CD4-positive, alpha-beta T cell (primary cell): Measurements from ENCODE around the gene TMEM237. TPM values are rescaled to one million over a fixed set of nuclear protein-coding genes. Genes with fewer than 3 reads are reported as not detected.

Experiments used
- ATAC-seq: fragments of 200-7000 bp; cut with Tn5 transposase; one replicate; pipeline ENCODE4 v1.10.0; 2022; ENCODE audit warnings: mild to moderate bottlenecking; ENCODE audit not compliant: poor library complexity
- CTCF ChIA-PET: fragments of 350-600 bp; sonication (Branson Sonifier 250); formaldehyde crosslinking; loops from one replicate; lab custom pipeline; 2021; ENCODE audit warnings: antibody characterized with exemption, inconsistent platforms; lab: Charles Lee
- POLR2A ChIA-PET: fragments of 350-600 bp; sonication (Branson Sonifier 250); formaldehyde crosslinking; loops from one replicate; lab custom pipeline; 2021; ENCODE audit warnings: antibody characterized with exemption, inconsistent platforms; lab: Charles Lee
- DNase-seq, 14 experiments: peaks; one replicate each; pipeline ENCODE4 v3.0.0-alpha.2; 2013 to 2020; ENCODE audit warnings: mixed read lengths in 2 of 14
- H3K27ac ChIP-seq, 2 donors: one replicate each; pipeline versions ENCODE4 v1.5.1 to v1.7.0; 2013; ENCODE audit warnings: low read length in 2 of 2, low read depth in 1 of 2, mild to moderate bottlenecking in 1 of 2
- H3K27me3 ChIP-seq, 2 experiments: 1 replicate in 1 of 2; 2 replicates in 1 of 2; pipeline versions ENCODE4 v1.6.1 to v1.7.0; 2013; ENCODE audit warnings: low read length in 2 of 2, control low read depth in 1 of 2, mild to moderate bottlenecking in 1 of 2, moderate library complexity in 1 of 2; ENCODE audit not compliant: insufficient read depth in 2 of 2, control insufficient read depth in 1 of 2
- H3K36me3 ChIP-seq: one replicate; pipeline ENCODE4 v1.6.1; 2013; ENCODE audit warnings: low read length, control low read depth; ENCODE audit not compliant: insufficient read depth
- H3K4me1 ChIP-seq: one replicate; pipeline ENCODE4 v1.6.1; 2013; ENCODE audit warnings: low read length, control low read depth; ENCODE audit not compliant: insufficient read depth
- H3K4me3 ChIP-seq: one replicate; pipeline ENCODE4 v1.5.1; 2013; ENCODE audit warnings: mild to moderate bottlenecking, low read length, moderate library complexity
- H3K9me3 ChIP-seq, 2 experiments: 1 replicate in 1 of 2; 2 replicates in 1 of 2; pipeline versions ENCODE4 v1.6.1 to v1.7.0; 2013; ENCODE audit warnings: low read length in 2 of 2, mild to moderate bottlenecking in 2 of 2, control low read depth in 1 of 2, moderate library complexity in 1 of 2; ENCODE audit not compliant: control insufficient read depth in 1 of 2, insufficient read depth in 1 of 2
- H3K27ac Mint-ChIP-seq: one replicate; pipeline ENCODE4 v1.8.0; 2020; ENCODE audit warnings: mixed read lengths
- H3K27me3 Mint-ChIP-seq: one replicate; pipeline ENCODE4 v1.8.0; 2021; ENCODE audit warnings: mixed read lengths
- H3K36me3 Mint-ChIP-seq: one replicate; pipeline ENCODE4 v1.8.0; 2021; ENCODE audit warnings: low read depth, mixed read lengths
- H3K4me1 Mint-ChIP-seq: one replicate; pipeline ENCODE4 v1.8.0; 2021; ENCODE audit warnings: low read depth, mixed read lengths
- H3K4me3 Mint-ChIP-seq: one replicate; pipeline ENCODE4 v1.8.0; 2020; ENCODE audit warnings: mild to moderate bottlenecking, mixed read lengths
- H3K9me3 Mint-ChIP-seq: one replicate; pipeline ENCODE4 v1.8.0; 2020; ENCODE audit warnings: mixed read lengths
- CTCF ChIP-seq: fragments of 200-600 bp; IDR thresholded peaks from one replicate; pipeline ENCODE4 v1.8.0; 2022; ENCODE audit warnings: antibody characterized with exemption, mild to moderate bottlenecking
- intact Hi-C, 2 experiments: fragments of 100-400 bp; cut with DNase I in 1 of 2; cut with micrococcal nuclease in 1 of 2; formaldehyde crosslinking; loops; one replicate each; pipeline versions ENCODE4 v1.15.1 to v1.9.0; 2023 to 2025; cut with DNase I, micrococcal nuclease
- total RNA-seq, 174 experiments: library from RNA in 2 of 174; stranded (reverse) in 2 of 174; gene quantifications; one replicate each; pipeline ENCODE4 v1.2.3 and lab custom pipeline; 2021 to 2026

The TMEM237 gene
- total RNA-seq, 2 experiments from 2014 or later: 4.0 to 4.6 TPM

- ATAC-seq: no peak
- Mint-ChIP-seq H3K4me3 (no peak overlapping the region), H3K27me3 (no peaks in the 10 kb centered on the region), H3K4me1 (no peaks in the 10 kb centered on the region), H3K36me3 (peaks cover 14% of the 10 kb centered on the region), H3K9me3 (no peaks in the 10 kb centered on the region), H3K27ac (no peak overlapping the region)
- ChIA-PET POLR2A (no interaction called here), CTCF (no interaction called here)
- no peaks in the 10 kb centered on the region for H3K4me1 ChIP-seq
- H3K27ac ChIP-seq: no peak overlapping the region
- no peak for DNase-seq
- H3K4me3 ChIP-seq: no peak overlapping the region
- H3K9me3 ChIP-seq: no peaks in the 10 kb centered on the region
- TF ChIP-seq CTCF: no peak
- intact Hi-C loops: no loop called here
- no peaks in the 10 kb centered on the region for H3K27me3 ChIP-seq
- no peaks in the 10 kb centered on the region for H3K36me3 ChIP-seq
Measured at GRCh38 chr2:201628545-201628944, 14.8 kb downstream of the TMEM237 start.

- Histone ChIP-seq H3K27me3 (no peaks in the 10 kb centered on the region), H3K36me3 (no peaks in the 10 kb centered on the region), H3K4me1 (no peaks in the 10 kb centered on the region), H3K27ac (no peak overlapping the region), H3K4me3 (no peak overlapping the region), H3K9me3 (peaks cover 0 to 6% of the 10 kb centered on the region in 2 experiments)
- TF ChIP-seq CTCF: no peak
- Mint-ChIP-seq H3K9me3 (no peaks in the 10 kb centered on the region), H3K27ac (no peak overlapping the region), H3K4me1 (no peaks in the 10 kb centered on the region), H3K36me3 (peaks cover 3% of the 10 kb centered on the region), H3K27me3 (no peaks in the 10 kb centered on the region), H3K4me3 (no peak overlapping the region)
- ChIA-PET POLR2A (no interaction called here), CTCF (no interaction called here)
- intact Hi-C loops: no loop called here
- DNase-seq: no peak
- no peak for ATAC-seq
Measured at GRCh38 chr2:201622306-201622970, 20.9 kb downstream of the TMEM237 start.

GRCh38 chr2:201621293-201621999 lies 21.9 kb downstream of the TMEM237 start:
- ATAC-seq (no peak), DNase-seq (no peak)
- H3K9me3 Mint-ChIP-seq: no peaks in the 10 kb centered on the region
- no peaks in the 10 kb centered on the region for H3K27me3 ChIP-seq
- no peaks in the 10 kb centered on the region for H3K36me3 ChIP-seq
- H3K4me3 ChIP-seq: no peak overlapping the region
- H3K27me3 Mint-ChIP-seq: no peaks in the 10 kb centered on the region
- no peak overlapping the region for H3K27ac Mint-ChIP-seq
- H3K4me1 Mint-ChIP-seq: no peaks in the 10 kb centered on the region
- ChIA-PET CTCF (no interaction called here), POLR2A (no interaction called here)
- H3K4me1 ChIP-seq: no peaks in the 10 kb centered on the region
- peaks cover 3% of the 10 kb centered on the region for H3K36me3 Mint-ChIP-seq
- intact Hi-C loops: no loop called here
- no peak overlapping the region for H3K27ac ChIP-seq
- peaks cover 0 to 6% of the 10 kb centered on the region in 2 experiments for H3K9me3 ChIP-seq
- TF ChIP-seq CTCF: no peak
- H3K4me3 Mint-ChIP-seq: no peak overlapping the region
